22Rv1 (cell line): ENCODE data around the gene TASOR2.

Experiments
- CTCF ChIP-seq: fragments of 450-650 bp; IDR thresholded peaks from 2 replicates; pipeline ENCODE4 v1.5.1; 2017; ENCODE audit warnings: mild to moderate bottlenecking
- ZFX ChIP-seq: fragments of 450-650 bp; IDR thresholded peaks from 2 replicates; pipeline ENCODE4 v1.6.1; 2017; ENCODE audit warnings: antibody characterized with exemption, borderline replicate concordance

DNA sequence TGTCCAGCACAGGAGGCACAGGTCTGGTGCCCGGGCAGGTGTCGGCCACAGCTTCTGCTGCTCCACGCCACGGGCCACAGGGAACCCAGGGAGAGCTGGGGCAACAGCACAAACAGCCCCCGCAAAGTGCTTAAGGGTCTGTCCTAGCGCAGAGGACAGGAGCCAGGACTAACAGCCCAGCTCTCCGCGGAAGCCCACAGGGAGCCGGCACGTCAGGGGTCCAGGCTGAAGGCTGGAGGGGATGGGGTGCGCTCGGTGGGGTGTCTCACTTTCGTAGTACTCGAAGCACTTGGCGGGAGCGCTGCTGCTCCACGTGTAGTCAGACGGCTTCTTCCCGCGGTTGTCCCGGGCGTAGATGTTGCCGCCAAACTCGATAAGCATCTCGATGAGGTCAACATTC lies 43.1 kb upstream of the TASOR2 start:
- no peak for TF ChIP-seq CTCF
- no peak for TF ChIP-seq ZFX
